GM12892 (cell line): ENCODE results near the gene BRICD5.

Experiments
- POLR2A ChIP-seq: IDR thresholded peaks from 2 replicates; pipeline ENCODE4 v1.6.1; 2011; ENCODE audit warnings: low read depth, low read length, control low read depth
- POLR2AphosphoS5 ChIP-seq: IDR thresholded peaks from 2 replicates; pipeline ENCODE4 v1.6.1; 2011; ENCODE audit warnings: low read depth, low read length, control low read depth

DNA sequence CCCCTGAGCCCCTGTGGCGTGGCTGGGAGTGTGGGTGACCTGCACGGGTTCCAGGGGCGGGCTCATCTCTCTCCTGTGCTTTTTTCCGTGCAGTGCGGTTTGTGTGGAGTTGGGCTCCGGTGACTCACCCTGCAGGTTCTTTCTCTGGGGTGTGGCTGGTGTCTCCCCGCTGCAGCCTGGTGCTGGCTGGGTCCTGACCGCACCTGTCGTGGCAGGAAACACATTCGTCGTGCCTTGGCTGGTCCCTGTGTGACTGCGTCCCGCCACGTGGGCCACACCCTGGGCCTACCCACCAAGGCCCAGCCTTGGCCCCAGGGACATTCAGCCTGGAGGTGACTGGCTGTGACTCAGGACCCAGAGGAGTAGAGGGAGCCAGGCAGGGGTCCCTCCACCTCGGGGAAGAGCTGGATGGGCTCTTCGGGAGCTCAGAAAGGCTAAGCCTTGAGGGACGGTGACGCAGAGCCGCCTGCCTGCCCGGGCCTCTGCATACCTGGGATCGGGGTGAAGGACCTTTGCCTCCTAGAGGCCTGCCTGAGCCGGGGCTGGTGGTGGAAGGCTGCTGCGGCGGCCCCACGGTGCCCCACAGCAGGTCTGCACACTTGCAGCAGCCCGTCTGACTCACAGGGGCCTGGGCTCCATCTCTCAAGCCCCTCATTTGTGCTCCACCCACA, 47.3 kb downstream of the BRICD5 start:
- no peak for TF ChIP-seq POLR2A
- TF ChIP-seq POLR2AphosphoS5 = no peak
